Measurements from ENCODE around the gene KCNT2.

The KCNT2 gene

DNA sequence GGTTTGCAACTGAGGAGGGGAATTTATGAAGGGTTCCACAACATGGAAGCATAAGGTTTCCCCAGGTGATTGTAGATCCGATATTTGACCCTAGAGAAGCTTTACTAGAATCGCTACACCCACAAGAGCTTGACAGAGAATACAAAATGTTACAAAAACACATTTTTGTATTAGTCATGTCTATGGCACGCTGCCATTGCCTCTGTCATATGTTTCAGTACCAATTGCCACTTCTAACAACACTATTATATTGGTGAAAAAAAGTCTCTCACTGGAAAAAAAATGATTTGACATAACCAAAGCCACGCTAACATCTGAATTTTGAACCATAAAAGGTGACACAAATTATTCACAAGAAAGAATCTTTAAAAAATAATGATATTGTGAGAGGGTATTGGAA, 214.5 kb downstream of the KCNT2 start:
- no peak for DNase-seq (ENCODE audit: extremely low read depth, insufficient read length)
- no peaks in the 10 kb centered on the region for H3K36me3 ChIP-seq (ENCODE audit: control insufficient read depth, insufficient read depth, low read length)

GRCh38 chr1:196393282-196393681, 215.0 kb downstream of the KCNT2 start:
- DNase-seq (ENCODE audit: extremely low read depth, insufficient read length): no peak
- TF ChIP-seq, protein P1, sequence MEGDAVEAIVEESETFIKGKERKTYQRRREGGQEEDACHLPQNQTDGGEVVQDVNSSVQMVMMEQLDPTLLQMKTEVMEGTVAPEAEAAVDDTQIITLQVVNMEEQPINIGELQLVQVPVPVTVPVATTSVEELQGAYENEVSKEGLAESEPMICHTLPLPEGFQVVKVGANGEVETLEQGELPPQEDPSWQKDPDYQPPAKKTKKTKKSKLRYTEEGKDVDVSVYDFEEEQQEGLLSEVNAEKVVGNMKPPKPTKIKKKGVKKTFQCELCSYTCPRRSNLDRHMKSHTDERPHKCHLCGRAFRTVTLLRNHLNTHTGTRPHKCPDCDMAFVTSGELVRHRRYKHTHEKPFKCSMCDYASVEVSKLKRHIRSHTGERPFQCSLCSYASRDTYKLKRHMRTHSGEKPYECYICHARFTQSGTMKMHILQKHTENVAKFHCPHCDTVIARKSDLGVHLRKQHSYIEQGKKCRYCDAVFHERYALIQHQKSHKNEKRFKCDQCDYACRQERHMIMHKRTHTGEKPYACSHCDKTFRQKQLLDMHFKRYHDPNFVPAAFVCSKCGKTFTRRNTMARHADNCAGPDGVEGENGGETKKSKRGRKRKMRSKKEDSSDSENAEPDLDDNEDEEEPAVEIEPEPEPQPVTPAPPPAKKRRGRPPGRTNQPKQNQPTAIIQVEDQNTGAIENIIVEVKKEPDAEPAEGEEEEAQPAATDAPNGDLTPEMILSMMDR (IDR thresholded peaks at IDR 0.05; ENCODE audit: insufficient read depth, low read length, poor library complexity, severe bottlenecking): no peak
- no peak overlapping the region for H3K4me3 ChIP-seq (replicated peaks; ENCODE audit: low read depth, low read length)

More for the DNA sequence above, 214.5 kb downstream of the KCNT2 start:
- H3K4me3 ChIP-seq (replicated peaks; ENCODE audit: low read depth, low read length): no peak overlapping the region
- TF ChIP-seq, protein P1 (IDR thresholded peaks at IDR 0.05; ENCODE audit: insufficient read depth, low read length, poor library complexity, severe bottlenecking): no peak
- H3K27me3 ChIP-seq (replicated peaks; ENCODE audit: control insufficient read depth, insufficient read depth, low read length): no peaks in the 10 kb centered on the region

DNA sequence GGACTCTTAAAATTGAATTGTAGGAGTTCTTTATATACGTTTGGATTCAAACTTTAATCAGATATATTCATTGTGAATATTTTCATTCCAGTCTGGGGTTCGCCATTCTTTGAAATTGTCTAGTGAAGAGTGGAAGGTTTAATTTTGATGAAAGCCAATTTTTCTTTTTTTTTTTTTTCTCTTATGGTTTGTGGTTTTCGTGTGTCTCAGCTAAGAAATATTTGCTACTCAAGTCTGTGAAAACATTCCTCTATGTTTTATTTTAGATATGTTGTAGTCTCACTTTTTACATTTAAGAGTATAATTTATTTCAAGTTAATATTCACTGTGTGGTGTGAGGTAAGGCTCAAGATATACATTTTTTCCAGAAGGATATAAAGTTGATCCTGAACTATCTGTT, 220.5 kb downstream of the KCNT2 start:
- H3K27me3 ChIP-seq (replicated peaks; ENCODE audit: control insufficient read depth, insufficient read depth, low read length): no peaks in the 10 kb centered on the region
- no peaks in the 10 kb centered on the region for H3K36me3 ChIP-seq (ENCODE audit: control insufficient read depth, insufficient read depth, low read length)
- TF ChIP-seq, protein P1 (IDR thresholded peaks at IDR 0.05; ENCODE audit: insufficient read depth, low read length, poor library complexity, severe bottlenecking): no peak
- H3K4me3 ChIP-seq (replicated peaks; ENCODE audit: low read depth, low read length): no peak overlapping the region
- no peak for DNase-seq (ENCODE audit: extremely low read depth, insufficient read length)

More at GRCh38 chr1:196393282-196393681, 215.0 kb downstream of the KCNT2 start:
- Histone ChIP-seq H3K36me3 (ENCODE audit: control insufficient read depth, insufficient read depth, low read length) (no peaks in the 10 kb centered on the region), H3K27me3 (replicated peaks; ENCODE audit: control insufficient read depth, insufficient read depth, low read length) (no peaks in the 10 kb centered on the region)

GRCh38 chr1:196385109-196385508, 223.1 kb downstream of the KCNT2 start:
- DNase-seq (ENCODE audit: extremely low read depth, insufficient read length): no peak
- Histone ChIP-seq H3K27me3 (replicated peaks; ENCODE audit: control insufficient read depth, insufficient read depth, low read length) (no peaks in the 10 kb centered on the region), H3K36me3 (ENCODE audit: control insufficient read depth, insufficient read depth, low read length) (no peaks in the 10 kb centered on the region), H3K4me3 (replicated peaks; ENCODE audit: low read depth, low read length) (no peak overlapping the region)
- TF ChIP-seq, protein P1 (IDR thresholded peaks at IDR 0.05; ENCODE audit: insufficient read depth, low read length, poor library complexity, severe bottlenecking): no peak

DNA sequence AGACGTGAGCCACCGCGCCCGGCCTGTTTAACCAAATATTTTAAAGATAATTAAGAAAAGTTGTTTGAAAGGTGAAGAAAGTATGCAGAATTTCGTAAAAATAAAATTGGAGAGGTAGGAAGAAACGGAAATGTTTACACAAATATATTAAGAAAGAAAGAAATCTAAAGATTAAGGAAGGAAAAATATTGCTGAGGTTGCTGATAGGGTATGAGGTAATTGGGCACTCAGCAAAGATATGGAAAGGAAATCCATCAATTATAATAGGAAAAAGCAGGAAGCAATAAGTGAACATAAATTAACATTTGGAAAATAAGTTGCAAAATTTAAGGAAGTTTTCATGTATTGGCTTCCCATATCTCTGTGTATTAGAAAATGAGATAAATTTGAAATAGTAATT, 225.9 kb downstream of the KCNT2 start:
- H3K4me3 ChIP-seq (replicated peaks; ENCODE audit: low read depth, low read length): no peak overlapping the region
- no peak for DNase-seq (ENCODE audit: extremely low read depth, insufficient read length)
- TF ChIP-seq, protein P1 (IDR thresholded peaks at IDR 0.05; ENCODE audit: insufficient read depth, low read length, poor library complexity, severe bottlenecking): no peak
- no peaks in the 10 kb centered on the region for H3K36me3 ChIP-seq (ENCODE audit: control insufficient read depth, insufficient read depth, low read length)
- no peaks in the 10 kb centered on the region for H3K27me3 ChIP-seq (replicated peaks; ENCODE audit: control insufficient read depth, insufficient read depth, low read length)

DNA sequence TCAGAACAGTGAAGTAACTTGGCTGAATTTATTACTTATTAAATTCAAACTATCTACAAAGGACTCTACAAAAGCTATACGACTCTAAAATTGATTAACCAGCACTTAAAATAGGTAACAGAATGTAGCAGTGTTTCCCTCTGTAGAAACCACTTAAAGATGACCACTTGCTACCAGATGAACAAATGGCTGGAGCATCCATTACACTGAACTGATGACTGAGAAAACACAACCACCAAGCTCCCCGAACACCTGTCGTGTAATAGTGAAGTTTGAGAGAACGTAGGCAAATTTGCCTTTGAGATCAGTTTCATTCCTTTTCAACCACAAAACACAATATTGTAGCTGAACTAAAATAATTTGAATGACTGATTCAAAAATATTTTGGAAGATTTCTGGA, 226.7 kb downstream of the KCNT2 start:
- Histone ChIP-seq H3K36me3 (ENCODE audit: control insufficient read depth, insufficient read depth, low read length) (no peaks in the 10 kb centered on the region), H3K4me3 (replicated peaks; ENCODE audit: low read depth, low read length) (no peak overlapping the region), H3K27me3 (replicated peaks; ENCODE audit: control insufficient read depth, insufficient read depth, low read length) (no peaks in the 10 kb centered on the region)
- TF ChIP-seq, protein P1 (IDR thresholded peaks at IDR 0.05; ENCODE audit: insufficient read depth, low read length, poor library complexity, severe bottlenecking): no peak
- DNase-seq (ENCODE audit: extremely low read depth, insufficient read length): no peak

All from GM06990 (cell line).